Cardiac fibroblast (primary cell): ENCODE results near the gene MVD.
A peak's percentile ranks its signal among the peaks of the same experiment; 100 is the strongest.

ENCODE experiments used
- DNase-seq, 2 donors: peaks; one replicate each; pipeline versions ENCODE4 v3.0.0 to v3.0.0-alpha.2; 2010; ENCODE audit warnings: low read depth in 2 of 2
- H3K4me3 ChIP-seq, 2 donors: replicated peaks in 1 of 2; 1 replicate in 1 of 2; 2 replicates in 1 of 2; pipeline ENCODE4 v1.5.1; 2011; ENCODE audit warnings: low read depth in 2 of 2, low read length in 2 of 2, mild to moderate bottlenecking in 2 of 2, moderate library complexity in 1 of 2
- TF ChIP-seq, protein P1 (sequence below): IDR thresholded peaks from one replicate; pipeline ENCODE4 v1.5.1; 2011; ENCODE audit warnings: low read depth, mild to moderate bottlenecking, low read length, inconsistent platforms

The MVD gene

DNA sequence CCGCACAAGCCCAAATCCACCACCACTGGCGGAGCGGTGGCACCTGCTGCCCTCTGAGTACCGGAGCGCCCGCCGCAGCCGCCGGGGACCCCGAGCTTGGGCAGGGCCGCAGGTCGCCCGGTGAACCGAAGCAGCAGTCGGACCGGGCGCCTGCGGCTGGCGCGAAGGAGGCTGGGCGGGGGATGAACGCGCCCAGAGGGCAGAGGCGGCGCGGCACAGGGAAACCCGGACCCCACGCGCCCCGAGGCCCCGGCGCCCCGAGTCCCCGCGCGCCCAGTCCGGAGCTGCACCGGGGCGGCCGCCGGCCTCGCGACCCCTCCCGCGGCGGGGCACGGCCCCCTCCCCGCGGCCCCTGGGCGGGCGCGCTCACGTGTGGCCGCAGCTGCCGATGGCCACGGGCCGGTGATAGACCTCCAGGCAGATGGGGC, 42.9 kb upstream of the MVD start:
- H3K4me3 ChIP-seq: peak overlapping the region; percentile 56 to 97
- DNase-seq: no peak
- TF ChIP-seq, protein P1, sequence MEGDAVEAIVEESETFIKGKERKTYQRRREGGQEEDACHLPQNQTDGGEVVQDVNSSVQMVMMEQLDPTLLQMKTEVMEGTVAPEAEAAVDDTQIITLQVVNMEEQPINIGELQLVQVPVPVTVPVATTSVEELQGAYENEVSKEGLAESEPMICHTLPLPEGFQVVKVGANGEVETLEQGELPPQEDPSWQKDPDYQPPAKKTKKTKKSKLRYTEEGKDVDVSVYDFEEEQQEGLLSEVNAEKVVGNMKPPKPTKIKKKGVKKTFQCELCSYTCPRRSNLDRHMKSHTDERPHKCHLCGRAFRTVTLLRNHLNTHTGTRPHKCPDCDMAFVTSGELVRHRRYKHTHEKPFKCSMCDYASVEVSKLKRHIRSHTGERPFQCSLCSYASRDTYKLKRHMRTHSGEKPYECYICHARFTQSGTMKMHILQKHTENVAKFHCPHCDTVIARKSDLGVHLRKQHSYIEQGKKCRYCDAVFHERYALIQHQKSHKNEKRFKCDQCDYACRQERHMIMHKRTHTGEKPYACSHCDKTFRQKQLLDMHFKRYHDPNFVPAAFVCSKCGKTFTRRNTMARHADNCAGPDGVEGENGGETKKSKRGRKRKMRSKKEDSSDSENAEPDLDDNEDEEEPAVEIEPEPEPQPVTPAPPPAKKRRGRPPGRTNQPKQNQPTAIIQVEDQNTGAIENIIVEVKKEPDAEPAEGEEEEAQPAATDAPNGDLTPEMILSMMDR: no peak

GRCh38 chr16:88705076-88705684, 42.3 kb upstream of the MVD start:
- peak; percentile 31 to 34 for DNase-seq
- peak overlapping the region; percentile 56 to 97 for H3K4me3 ChIP-seq
- TF ChIP-seq, protein P1: no peak

DNA sequence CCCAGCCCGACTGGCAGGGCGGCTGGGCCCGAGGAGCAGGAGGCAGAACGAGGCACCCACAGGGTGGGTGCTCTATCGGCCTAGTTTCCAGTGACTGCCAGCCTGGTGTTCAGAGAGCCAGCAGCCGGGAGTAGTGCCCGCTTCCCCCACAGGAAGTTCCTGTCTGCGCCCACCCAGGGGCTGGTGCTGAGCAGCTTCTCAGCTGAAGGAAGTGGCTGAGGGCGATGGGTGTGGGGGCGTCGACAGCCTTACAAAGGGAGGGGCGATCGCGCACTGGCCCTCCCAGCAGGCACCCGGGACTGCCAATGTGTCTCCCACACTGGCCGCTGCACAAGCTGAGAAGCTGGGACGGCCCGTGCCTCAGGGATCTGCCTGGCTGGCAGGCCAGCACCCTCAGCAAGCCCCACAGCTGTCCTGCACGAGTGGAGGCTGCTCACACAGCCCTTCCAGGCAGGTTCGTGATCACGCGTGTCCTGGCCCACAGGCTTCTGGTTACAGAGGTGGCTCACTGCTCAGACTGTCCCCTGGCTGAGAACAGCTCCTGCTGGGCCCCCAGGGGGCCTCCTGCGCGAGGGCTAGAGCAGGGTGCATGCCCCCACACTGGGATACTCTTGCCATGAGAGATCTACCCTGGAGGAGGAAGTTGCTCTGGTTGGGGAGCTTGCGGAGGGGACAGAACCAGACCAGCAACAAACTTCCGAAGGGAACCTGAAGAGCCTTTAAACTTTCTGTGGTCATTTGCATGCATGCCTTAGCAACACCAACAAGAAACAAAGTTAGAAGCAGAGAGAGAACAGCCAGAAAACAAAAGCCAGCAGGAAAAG, 40.8 kb upstream of the MVD start:
- no peak for DNase-seq
- H3K4me3 ChIP-seq: no peak overlapping the region

GRCh38 chr16:88702371-88703210, 39.7 kb upstream of the MVD start:
- TF ChIP-seq, protein P1: no peak
- H3K4me3 ChIP-seq: no peak overlapping the region
- no peak for DNase-seq

More for the DNA sequence above, 40.8 kb upstream of the MVD start:
- TF ChIP-seq, protein P1: no peak

DNA sequence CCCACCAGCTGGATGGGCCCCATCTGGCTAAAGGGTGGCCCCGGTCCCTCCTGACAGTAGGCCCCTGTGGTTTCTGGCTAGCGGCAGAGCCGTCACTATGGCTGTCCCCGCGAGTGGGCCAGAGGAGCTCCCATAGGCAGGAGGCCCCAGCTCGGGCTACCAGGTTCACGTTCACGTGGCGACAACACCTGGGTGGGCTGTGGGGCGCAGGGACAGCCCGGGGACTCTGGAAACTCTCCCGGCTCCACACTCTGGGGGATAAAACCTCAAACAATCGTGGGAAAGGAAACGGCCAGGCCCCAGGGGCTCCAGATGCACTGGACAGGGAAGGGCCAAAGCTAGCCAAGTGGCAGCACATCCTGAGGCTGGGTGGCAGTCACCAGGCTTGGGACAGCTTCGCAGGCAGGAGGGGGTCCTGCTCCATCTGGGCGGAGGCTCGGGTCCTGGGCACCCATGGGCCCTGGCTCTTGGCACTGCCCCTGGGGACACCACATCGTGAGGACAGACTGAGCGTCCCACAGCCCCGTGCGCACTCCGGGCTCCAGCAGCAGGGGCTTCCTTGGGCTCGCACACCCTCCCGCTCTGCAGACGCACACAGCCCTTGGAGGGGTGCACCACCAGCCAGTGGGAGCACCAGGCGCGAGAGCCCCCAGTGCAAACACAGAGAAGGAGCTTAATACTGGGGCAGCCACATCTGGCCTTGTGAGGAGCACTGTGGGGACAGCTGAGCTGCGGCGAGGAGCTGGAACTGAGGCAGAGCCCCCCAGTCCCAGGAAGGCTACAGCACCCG, 38.9 kb upstream of the MVD start:
- H3K4me3 ChIP-seq: no peak overlapping the region
- no peak for DNase-seq

More for the DNA sequence above, 38.9 kb upstream of the MVD start:
- TF ChIP-seq, protein P1: no peak
